SK-N-MC (cell line): ENCODE measurements around the gene ADCY5.

Experiments
- EZH2 ChIP-seq: fragments of 200-600 bp; sonication (generic); IDR thresholded peaks from one replicate; pipeline ENCODE4 v1.6.1; 2017; ENCODE audit warnings: antibody characterized with exemption
- FOXP2 ChIP-seq: optimal IDR thresholded peaks from 2 replicates; pipeline ENCODE3; 2011; ENCODE audit warnings: mild to moderate bottlenecking, moderate library complexity; ENCODE audit not compliant: insufficient read depth; ENCODE audit errors: extremely low read length, control extremely low read depth
- POLR2AphosphoS5 ChIP-seq: IDR thresholded peaks from 2 replicates; pipeline ENCODE4 v1.6.1; 2012; ENCODE audit warnings: mild to moderate bottlenecking, low read depth, low read length, borderline replicate concordance

- TF ChIP-seq POLR2AphosphoS5 (no peak), FOXP2 (no peak), EZH2 (no peak)
Measured at GRCh38 chr3:123262868-123263267, 186.0 kb downstream of the ADCY5 start.
